Upper lobe of left lung (tissue), 4 donors: ENCODE data around the gene GRIK4.

Experiments
- POLR2A ChIP-seq, 4 donors: fragments of 450-650 bp; IDR thresholded peaks; one replicate each; pipeline ENCODE4 v1.5.1; 2016 to 2017; ENCODE audit warnings: antibody characterized with exemption in 4 of 4, mild to moderate bottlenecking in 2 of 4
- TF ChIP-seq, protein P1 (sequence below), 6 experiments: fragments of 450-650 bp in 4 of 6; fragments of 200-600 bp in 2 of 6; sonication (generic) in 2 of 6; IDR thresholded peaks; one replicate each; pipeline ENCODE4 v1.5.1; 2016 to 2019; ENCODE audit warnings: antibody characterized with exemption in 6 of 6

DNA sequence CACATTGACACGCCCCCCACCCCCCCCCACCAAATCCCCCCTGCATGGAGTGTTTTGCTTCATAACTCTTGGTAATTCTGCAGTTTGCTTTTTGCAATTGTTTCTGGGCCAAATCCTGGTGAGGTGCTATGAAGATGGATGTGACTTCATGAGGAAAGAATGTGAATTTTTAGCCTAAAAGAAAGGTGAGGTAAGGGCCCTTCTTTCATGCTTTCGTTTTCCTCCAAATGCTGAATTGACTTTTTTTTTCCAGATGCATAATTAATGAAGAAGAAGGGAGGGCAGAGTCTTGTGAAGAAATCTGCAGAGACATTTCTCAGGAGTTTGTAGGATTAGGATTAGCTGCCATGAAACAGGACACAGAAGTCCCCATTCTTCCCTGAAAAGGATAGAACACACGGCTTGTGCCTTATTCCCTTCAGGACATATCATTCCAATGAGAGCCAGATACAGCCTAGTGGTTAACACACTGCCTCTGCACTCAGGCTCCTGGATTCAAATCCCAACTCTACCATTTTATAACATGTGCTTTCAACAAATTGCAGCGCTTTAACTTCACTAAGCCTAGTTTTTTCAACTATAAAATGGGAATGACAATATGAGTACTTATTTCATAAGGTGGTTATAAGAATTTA is 492.8 kb downstream of the GRIK4 start:
- TF ChIP-seq, protein P1, sequence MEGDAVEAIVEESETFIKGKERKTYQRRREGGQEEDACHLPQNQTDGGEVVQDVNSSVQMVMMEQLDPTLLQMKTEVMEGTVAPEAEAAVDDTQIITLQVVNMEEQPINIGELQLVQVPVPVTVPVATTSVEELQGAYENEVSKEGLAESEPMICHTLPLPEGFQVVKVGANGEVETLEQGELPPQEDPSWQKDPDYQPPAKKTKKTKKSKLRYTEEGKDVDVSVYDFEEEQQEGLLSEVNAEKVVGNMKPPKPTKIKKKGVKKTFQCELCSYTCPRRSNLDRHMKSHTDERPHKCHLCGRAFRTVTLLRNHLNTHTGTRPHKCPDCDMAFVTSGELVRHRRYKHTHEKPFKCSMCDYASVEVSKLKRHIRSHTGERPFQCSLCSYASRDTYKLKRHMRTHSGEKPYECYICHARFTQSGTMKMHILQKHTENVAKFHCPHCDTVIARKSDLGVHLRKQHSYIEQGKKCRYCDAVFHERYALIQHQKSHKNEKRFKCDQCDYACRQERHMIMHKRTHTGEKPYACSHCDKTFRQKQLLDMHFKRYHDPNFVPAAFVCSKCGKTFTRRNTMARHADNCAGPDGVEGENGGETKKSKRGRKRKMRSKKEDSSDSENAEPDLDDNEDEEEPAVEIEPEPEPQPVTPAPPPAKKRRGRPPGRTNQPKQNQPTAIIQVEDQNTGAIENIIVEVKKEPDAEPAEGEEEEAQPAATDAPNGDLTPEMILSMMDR (IDR thresholded peaks at IDR 0.05): no peak
- no peak for TF ChIP-seq POLR2A (IDR thresholded peaks at IDR 0.05)
